Measurements from ENCODE around the gene GNGT1. TPM values are rescaled to one million over a fixed set of nuclear protein-coding genes. Genes with fewer than 3 reads are reported as not detected.

The GNGT1 gene
- total RNA-seq, 2 experiments from 2014 or later, result not detected

GRCh38 chr7:93927585-93927984 lies 21.2 kb downstream of the GNGT1 start:
- no peak for DNase-seq
- Mint-ChIP-seq H3K36me3 (no peaks in the 10 kb centered on the region), H3K27ac (no peak overlapping the region), H3K4me3 (no peak overlapping the region), H3K27me3 (peaks cover 15% of the 10 kb centered on the region), H3K9me3 (no peaks in the 10 kb centered on the region), H3K4me1 (ENCODE audit: low read depth) (no peaks in the 10 kb centered on the region)
- CTCF ChIA-PET, result interaction anchor here (0.6 kb wide), 1 partner anchor 698 kb away, joined by 3 read pairs; no protein-coding TSS in a partner anchor
- intact Hi-C loops (cut with micrococcal nuclease), result no loop called here
- POLR2A ChIA-PET, result no interaction called here

- ChIA-PET POLR2A (interaction anchor here (0.6 kb wide), 1 partner anchor 10 kb away, joined by 3 read pairs; no protein-coding TSS in a partner anchor), CTCF (interaction anchor here (1.5 kb wide), 1 partner anchor 10 kb away, joined by 3 read pairs; the partner anchor contains the start of gene GNG11)
- Mint-ChIP-seq H3K4me3 (no peak overlapping the region), H3K27me3 (peaks cover 4% of the 10 kb centered on the region), H3K36me3 (no peaks in the 10 kb centered on the region), H3K9me3 (no peaks in the 10 kb centered on the region), H3K4me1 (ENCODE audit: low read depth) (no peaks in the 10 kb centered on the region), H3K27ac (no peak overlapping the region)
- DNase-seq, result no peak
- intact Hi-C loops (cut with micrococcal nuclease), result no loop called here
Measured at GRCh38 chr7:93931655-93932054, 25.3 kb downstream of the GNGT1 start.

GRCh38 chr7:93933156-93933555 lies 26.8 kb downstream of the GNGT1 start:
- intact Hi-C loops (cut with micrococcal nuclease), result no loop called here
- no peaks in the 10 kb centered on the region for H3K36me3 Mint-ChIP-seq
- ChIA-PET CTCF (no interaction called here), POLR2A (no interaction called here)
- H3K4me3 Mint-ChIP-seq, result no peak overlapping the region
- no peak overlapping the region for H3K27ac Mint-ChIP-seq
- H3K27me3 Mint-ChIP-seq, result peaks cover 4% of the 10 kb centered on the region
- H3K4me1 Mint-ChIP-seq (ENCODE audit: low read depth), result no peaks in the 10 kb centered on the region
- H3K9me3 Mint-ChIP-seq, result no peaks in the 10 kb centered on the region
- no peak for DNase-seq

DNA sequence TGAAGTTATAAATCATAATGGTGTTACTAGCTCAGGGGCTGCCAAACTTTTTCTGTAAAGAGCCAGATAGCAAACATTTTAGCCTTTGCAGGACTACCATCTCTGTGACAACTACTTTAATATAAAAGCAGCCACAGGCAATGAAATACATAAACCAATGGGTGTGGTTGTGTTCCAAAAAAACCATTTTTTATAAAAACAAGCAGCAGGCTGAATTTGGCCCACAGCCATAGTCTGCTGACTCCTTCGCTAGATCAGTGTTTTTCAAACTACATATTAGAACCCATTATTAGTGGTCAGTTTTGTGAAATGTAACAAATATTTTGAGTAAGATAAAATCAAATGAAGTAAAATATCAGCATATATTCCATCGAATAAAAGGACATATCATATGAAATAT lies 28.7 kb downstream of the GNGT1 start:
- H3K4me1 Mint-ChIP-seq (ENCODE audit: low read depth), result no peaks in the 10 kb centered on the region
- no peaks in the 10 kb centered on the region for H3K9me3 Mint-ChIP-seq
- CTCF ChIA-PET, result no interaction called here
- no peak overlapping the region for H3K4me3 Mint-ChIP-seq
- DNase-seq, result no peak
- H3K36me3 Mint-ChIP-seq, result no peaks in the 10 kb centered on the region
- H3K27ac Mint-ChIP-seq, result no peak overlapping the region
- intact Hi-C loops (cut with micrococcal nuclease), result no loop called here
- peaks cover under 1% of the 10 kb centered on the region for H3K27me3 Mint-ChIP-seq
- POLR2A ChIA-PET, result no interaction called here

DNA sequence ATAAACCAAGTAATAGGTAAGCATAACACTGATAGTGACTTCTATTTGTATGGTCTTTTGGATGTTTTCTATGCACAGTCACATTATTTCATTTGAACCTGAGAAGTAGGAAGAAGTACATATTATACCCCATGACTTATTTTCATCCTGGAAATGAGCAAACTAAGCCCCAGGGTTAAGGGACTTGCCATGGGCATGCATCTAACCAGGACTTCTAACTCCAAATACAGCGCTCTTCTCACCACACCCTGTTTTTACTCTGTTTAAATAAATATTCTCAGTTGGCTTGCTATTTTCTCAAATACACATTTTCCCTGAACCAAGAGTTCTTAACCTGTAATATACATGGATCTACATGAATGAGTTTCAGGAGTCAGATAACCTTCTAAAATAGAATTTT lies 31.5 kb downstream of the GNGT1 start:
- no peak for DNase-seq
- ChIA-PET POLR2A (no interaction called here), CTCF (no interaction called here)
- no peak overlapping the region for H3K4me3 Mint-ChIP-seq
- H3K27me3 Mint-ChIP-seq, result no peaks in the 10 kb centered on the region
- no peaks in the 10 kb centered on the region for H3K4me1 Mint-ChIP-seq (ENCODE audit: low read depth)
- no peaks in the 10 kb centered on the region for H3K9me3 Mint-ChIP-seq
- intact Hi-C loops (cut with micrococcal nuclease), result no loop called here
- no peaks in the 10 kb centered on the region for H3K36me3 Mint-ChIP-seq
- no peak overlapping the region for H3K27ac Mint-ChIP-seq

- ChIA-PET POLR2A (no interaction called here), CTCF (no interaction called here)
- Mint-ChIP-seq H3K9me3 (no peaks in the 10 kb centered on the region), H3K27ac (no peak overlapping the region), H3K4me3 (no peak overlapping the region), H3K4me1 (ENCODE audit: low read depth) (no peaks in the 10 kb centered on the region), H3K36me3 (no peaks in the 10 kb centered on the region), H3K27me3 (no peaks in the 10 kb centered on the region)
- intact Hi-C loops (cut with micrococcal nuclease), result no loop called here
- no peak for DNase-seq
Measured at GRCh38 chr7:93938293-93938692, 31.9 kb downstream of the GNGT1 start.

- ChIA-PET CTCF (interaction anchor here (1.3 kb wide), 1 partner anchor 41 kb away, joined by 4 read pairs; no protein-coding TSS in a partner anchor), POLR2A (no interaction called here)
- H3K4me3 Mint-ChIP-seq, result no peak overlapping the region
- no peaks in the 10 kb centered on the region for H3K4me1 Mint-ChIP-seq (ENCODE audit: low read depth)
- H3K27ac Mint-ChIP-seq, result no peak overlapping the region
- no peak for DNase-seq
- no peaks in the 10 kb centered on the region for H3K36me3 Mint-ChIP-seq
- intact Hi-C loops (cut with micrococcal nuclease), result no loop called here
- H3K9me3 Mint-ChIP-seq, result no peaks in the 10 kb centered on the region
- no peaks in the 10 kb centered on the region for H3K27me3 Mint-ChIP-seq
Measured at GRCh38 chr7:93941945-93942344, 35.6 kb downstream of the GNGT1 start.

DNA sequence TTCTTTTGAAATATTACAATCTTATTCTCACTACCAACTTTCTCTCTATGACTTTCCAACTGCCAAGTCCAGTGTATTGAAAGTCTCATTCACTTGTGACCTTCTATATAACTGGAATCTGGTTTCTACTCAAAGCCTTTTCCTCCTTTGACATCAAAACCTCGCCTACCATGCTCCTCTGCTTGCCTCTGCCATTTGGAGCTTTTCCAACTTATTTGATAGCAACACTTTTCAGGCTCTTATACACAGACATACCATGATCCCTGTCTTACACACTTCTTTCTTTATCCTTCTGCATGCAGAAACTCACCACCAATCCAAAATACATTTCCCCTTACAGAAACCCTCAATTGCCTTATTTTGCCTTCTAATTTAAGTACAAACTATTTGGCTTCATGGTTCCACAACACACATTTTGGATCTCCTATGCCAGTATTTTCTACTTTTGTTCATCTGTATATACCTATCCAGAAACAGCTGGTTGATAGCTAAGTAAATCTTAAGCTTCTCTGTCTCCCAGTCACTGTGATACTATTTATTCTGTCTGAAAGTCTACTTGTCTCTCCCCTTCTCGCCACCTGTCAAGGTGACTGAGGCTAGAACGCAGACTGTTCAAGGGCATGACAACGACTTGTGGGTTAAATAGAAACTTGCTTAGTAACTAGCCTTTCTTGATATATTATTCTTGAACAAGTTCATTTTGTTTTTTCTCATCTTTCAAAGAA lies 37.6 kb downstream of the GNGT1 start:
- intact Hi-C loops (cut with micrococcal nuclease), result no loop called here
- H3K27me3 Mint-ChIP-seq, result peaks cover 1% of the 10 kb centered on the region
- ChIA-PET CTCF (no interaction called here), POLR2A (no interaction called here)
- no peaks in the 10 kb centered on the region for H3K4me1 Mint-ChIP-seq (ENCODE audit: low read depth)
- H3K9me3 Mint-ChIP-seq, result no peaks in the 10 kb centered on the region
- no peaks in the 10 kb centered on the region for H3K36me3 Mint-ChIP-seq
- no peak overlapping the region for H3K4me3 Mint-ChIP-seq
- no peak for DNase-seq
- H3K27ac Mint-ChIP-seq, result no peak overlapping the region

DNA sequence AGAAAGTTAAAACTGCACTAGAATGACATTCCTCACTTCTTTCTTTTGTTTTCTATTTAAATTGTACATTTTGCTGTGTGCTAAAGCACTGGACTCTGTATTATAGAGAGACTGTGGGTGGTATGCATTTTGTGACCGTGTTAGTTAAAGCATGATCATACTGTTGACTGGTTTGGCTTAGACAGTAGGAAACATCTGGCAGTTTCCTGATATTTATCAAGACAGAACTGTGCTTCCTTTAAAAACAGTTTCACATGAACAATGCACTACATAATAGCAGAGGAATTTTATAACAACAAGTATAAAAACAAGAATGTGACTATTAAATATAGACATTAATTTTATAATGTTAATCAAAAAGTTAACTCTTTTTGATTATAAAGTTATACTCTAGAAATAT lies 38.3 kb downstream of the GNGT1 start:
- no peaks in the 10 kb centered on the region for H3K9me3 Mint-ChIP-seq
- H3K4me1 Mint-ChIP-seq (ENCODE audit: low read depth), result no peaks in the 10 kb centered on the region
- intact Hi-C loops (cut with micrococcal nuclease), result no loop called here
- no peak overlapping the region for H3K4me3 Mint-ChIP-seq
- ChIA-PET CTCF (no interaction called here), POLR2A (no interaction called here)
- peaks cover 1% of the 10 kb centered on the region for H3K27me3 Mint-ChIP-seq
- H3K36me3 Mint-ChIP-seq, result no peaks in the 10 kb centered on the region
- no peak for DNase-seq
- H3K27ac Mint-ChIP-seq, result no peak overlapping the region

GRCh38 chr7:93945083-93945482 lies 38.7 kb downstream of the GNGT1 start:
- H3K27ac Mint-ChIP-seq, result no peak overlapping the region
- no peak overlapping the region for H3K4me3 Mint-ChIP-seq
- no peaks in the 10 kb centered on the region for H3K36me3 Mint-ChIP-seq
- H3K9me3 Mint-ChIP-seq, result no peaks in the 10 kb centered on the region
- ChIA-PET CTCF (no interaction called here), POLR2A (no interaction called here)
- DNase-seq, result no peak
- intact Hi-C loops (cut with micrococcal nuclease), result no loop called here
- peaks cover 1% of the 10 kb centered on the region for H3K27me3 Mint-ChIP-seq
- H3K4me1 Mint-ChIP-seq (ENCODE audit: low read depth), result no peaks in the 10 kb centered on the region

DNA sequence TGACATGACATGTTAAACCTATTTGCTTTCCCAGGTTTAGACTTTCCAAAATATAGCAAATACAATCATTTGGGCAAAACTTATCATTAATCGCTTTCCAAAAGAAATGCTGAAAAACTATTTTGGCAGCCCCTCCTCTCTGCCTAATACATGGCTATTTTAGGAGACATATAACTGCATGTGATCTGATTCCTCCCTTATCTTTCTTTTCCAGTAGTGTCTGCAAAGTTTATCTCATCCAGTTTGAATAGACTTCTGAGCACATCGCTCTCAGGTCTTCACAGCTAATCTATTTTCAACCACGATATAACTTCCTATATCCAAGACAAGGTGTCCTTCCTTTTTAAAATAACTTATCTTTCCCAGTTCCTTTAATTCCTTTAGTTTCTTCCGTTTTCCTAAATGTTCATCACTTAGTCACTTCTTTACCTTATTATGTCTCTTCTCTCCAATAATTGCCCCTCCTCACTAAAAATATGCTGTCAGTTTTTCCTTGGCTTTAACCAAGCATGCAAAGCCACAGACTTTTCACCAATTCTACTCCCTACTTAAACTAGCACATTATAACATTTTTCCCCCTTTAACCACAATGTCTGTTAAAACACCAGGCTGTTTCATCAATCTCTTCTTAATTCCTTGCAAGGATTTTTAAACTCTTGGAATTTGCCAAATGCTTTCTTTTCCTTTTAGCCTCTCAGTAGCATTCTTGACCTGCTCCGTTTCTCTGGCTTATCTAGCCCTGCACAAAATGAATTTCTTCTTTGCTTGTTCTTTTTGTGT lies 39.6 kb downstream of the GNGT1 start:
- CTCF ChIA-PET, result no interaction called here
- Mint-ChIP-seq H3K27ac (no peak overlapping the region), H3K36me3 (no peaks in the 10 kb centered on the region)

GRCh38 chr7:93948106-93948505 lies 41.7 kb downstream of the GNGT1 start:
- no peaks in the 10 kb centered on the region for H3K4me1 Mint-ChIP-seq (ENCODE audit: low read depth)
- H3K27ac Mint-ChIP-seq, result no peak overlapping the region
- DNase-seq, result no peak
- no peak overlapping the region for H3K4me3 Mint-ChIP-seq
- H3K27me3 Mint-ChIP-seq, result peaks cover 1% of the 10 kb centered on the region
- no peaks in the 10 kb centered on the region for H3K36me3 Mint-ChIP-seq
- intact Hi-C loops (cut with micrococcal nuclease), result no loop called here
- CTCF ChIA-PET, result no interaction called here
- POLR2A ChIA-PET, result no interaction called here
- no peaks in the 10 kb centered on the region for H3K9me3 Mint-ChIP-seq

More for the DNA sequence above, 39.6 kb downstream of the GNGT1 start:
- POLR2A ChIA-PET, result no interaction called here
- intact Hi-C loops (cut with micrococcal nuclease), result no loop called here
- H3K27me3 Mint-ChIP-seq, result peaks cover 1% of the 10 kb centered on the region
- no peaks in the 10 kb centered on the region for H3K4me1 Mint-ChIP-seq (ENCODE audit: low read depth)
- no peaks in the 10 kb centered on the region for H3K9me3 Mint-ChIP-seq
- DNase-seq, result no peak
- H3K4me3 Mint-ChIP-seq, result no peak overlapping the region

- intact Hi-C loops (cut with micrococcal nuclease), result no loop called here
- H3K27ac Mint-ChIP-seq, result no peak overlapping the region
- no peaks in the 10 kb centered on the region for H3K4me1 Mint-ChIP-seq (ENCODE audit: low read depth)
- no peaks in the 10 kb centered on the region for H3K9me3 Mint-ChIP-seq
- H3K27me3 Mint-ChIP-seq, result peaks cover 1% of the 10 kb centered on the region
- POLR2A ChIA-PET, result no interaction called here
- H3K4me3 Mint-ChIP-seq, result no peak overlapping the region
- DNase-seq, result no peak
- CTCF ChIA-PET, result no interaction called here
- H3K36me3 Mint-ChIP-seq, result no peaks in the 10 kb centered on the region
Measured at GRCh38 chr7:93948873-93949272, 42.5 kb downstream of the GNGT1 start.
